Measurements from ENCODE around the gene GLRA1. TPM values are rescaled to one million over a fixed set of nuclear protein-coding genes. Genes with fewer than 3 reads are reported as not detected.

GLRA1 gene
- total and polyA plus RNA-seq, 2 experiments from 2014 or later: not detected

DNA sequence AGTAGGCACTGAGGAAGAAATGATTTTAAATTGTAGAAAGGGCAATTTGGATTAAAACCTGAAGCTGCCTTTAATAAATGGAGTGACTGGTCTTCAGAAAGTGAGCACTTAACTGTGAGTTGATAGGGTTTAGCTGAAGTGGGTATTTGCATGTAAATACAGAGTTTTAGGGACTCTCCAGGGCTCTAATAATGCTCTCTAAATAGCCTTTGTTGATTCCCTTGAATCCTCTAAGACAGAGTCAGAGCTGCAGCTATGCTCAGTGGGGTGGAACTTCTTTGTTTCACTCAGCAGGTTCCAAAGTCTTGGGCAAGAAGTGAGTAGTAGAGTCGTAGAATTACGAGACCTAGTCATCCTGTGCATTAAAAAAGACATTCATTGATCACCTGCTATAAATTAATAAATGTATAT is 21.4 kb downstream of the GLRA1 start:
- in situ Hi-C loops (cut with MboI): no loop called here
- H3K27ac ChIP-seq: no peak overlapping the region
- 15 to 17% methylated on average over 2 of the region's 2 CpGs for WGBS, 2 experiments (ENCODE audit: low coverage in 1 of 2, low lambda C conversion rate in 2 of 2, missing lambda C conversion rate in 2 of 2)

DNA sequence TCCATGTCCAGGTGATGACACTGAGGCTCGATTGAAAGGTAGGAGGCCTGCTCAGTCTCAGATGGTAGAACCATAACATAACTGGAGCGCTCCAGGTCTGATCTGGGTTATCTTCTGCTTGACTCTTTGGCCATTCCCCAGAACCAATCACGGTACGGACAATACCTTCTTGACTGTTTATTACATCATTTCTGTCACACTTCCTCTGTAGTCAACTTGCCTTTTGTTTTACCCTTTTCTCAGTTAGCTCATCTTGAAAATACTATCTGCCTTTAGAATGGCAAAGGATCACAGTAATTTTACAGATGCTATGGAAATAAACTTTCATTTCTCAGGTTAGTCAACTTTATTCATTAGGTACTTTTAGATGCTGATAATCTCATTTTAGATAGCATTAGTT is 22.4 kb downstream of the GLRA1 start:
- no peak overlapping the region for H3K4me3 ChIP-seq
- H3K9me3 ChIP-seq (ENCODE audit: low read depth): no peaks in the 10 kb centered on the region
- H3K4me2 ChIP-seq (ENCODE audit: unreplicated experiment): no peak overlapping the region
- H4K20me1 ChIP-seq (ENCODE audit: insufficient read depth): no peaks in the 10 kb centered on the region
- H3K79me2 ChIP-seq (ENCODE audit: insufficient read depth): no peaks in the 10 kb centered on the region
- 54 to 55% methylated on average over 4 of the region's 4 CpGs for WGBS, 2 experiments (ENCODE audit: low coverage in 1 of 2, low lambda C conversion rate in 2 of 2, missing lambda C conversion rate in 2 of 2)
- no peaks in the 10 kb centered on the region for H3F3A ChIP-seq (ENCODE audit: insufficient read depth)
- no peak overlapping the region for H3K9ac ChIP-seq
- H3K27me3 ChIP-seq (replicated peaks; ENCODE audit: insufficient read depth): no peaks in the 10 kb centered on the region
- TF ChIP-seq EZH2 (IDR thresholded peaks at IDR 0.05; ENCODE audit: insufficient read depth, poor library complexity, severe bottlenecking) (no peak), EZH2phosphoT487 (IDR thresholded peaks at IDR 0.05; ENCODE audit: insufficient read depth, low read depth) (no peak)
- in situ Hi-C loops (cut with MboI): no loop called here
- no peaks in the 10 kb centered on the region for H3K4me1 ChIP-seq (ENCODE audit: insufficient read depth)
- H3K27ac ChIP-seq: no peak overlapping the region
- no peaks in the 10 kb centered on the region for H3K36me3 ChIP-seq (ENCODE audit: low read depth)
- no peak overlapping the region for H2AFZ ChIP-seq
- H3K9me2 ChIP-seq (ENCODE audit: insufficient read depth): no peaks in the 10 kb centered on the region
- DNase-seq: no peak

More for the DNA sequence above, 21.4 kb downstream of the GLRA1 start:
- H3F3A ChIP-seq (ENCODE audit: insufficient read depth): no peaks in the 10 kb centered on the region
- H3K9me2 ChIP-seq (ENCODE audit: insufficient read depth): no peaks in the 10 kb centered on the region
- no peak overlapping the region for H3K4me3 ChIP-seq
- no peak for DNase-seq
- H3K36me3 ChIP-seq (ENCODE audit: low read depth): no peaks in the 10 kb centered on the region
- H3K9ac ChIP-seq: no peak overlapping the region
- no peaks in the 10 kb centered on the region for H3K4me1 ChIP-seq (ENCODE audit: insufficient read depth)
- no peaks in the 10 kb centered on the region for H4K20me1 ChIP-seq (ENCODE audit: insufficient read depth)
- no peak overlapping the region for H2AFZ ChIP-seq
- H3K79me2 ChIP-seq (ENCODE audit: insufficient read depth): no peaks in the 10 kb centered on the region
- no peaks in the 10 kb centered on the region for H3K9me3 ChIP-seq (ENCODE audit: low read depth)
- no peak overlapping the region for H3K4me2 ChIP-seq (ENCODE audit: unreplicated experiment)
- no peak for TF ChIP-seq EZH2phosphoT487 (IDR thresholded peaks at IDR 0.05; ENCODE audit: insufficient read depth, low read depth)
- no peaks in the 10 kb centered on the region for H3K27me3 ChIP-seq (replicated peaks; ENCODE audit: insufficient read depth)

DNA sequence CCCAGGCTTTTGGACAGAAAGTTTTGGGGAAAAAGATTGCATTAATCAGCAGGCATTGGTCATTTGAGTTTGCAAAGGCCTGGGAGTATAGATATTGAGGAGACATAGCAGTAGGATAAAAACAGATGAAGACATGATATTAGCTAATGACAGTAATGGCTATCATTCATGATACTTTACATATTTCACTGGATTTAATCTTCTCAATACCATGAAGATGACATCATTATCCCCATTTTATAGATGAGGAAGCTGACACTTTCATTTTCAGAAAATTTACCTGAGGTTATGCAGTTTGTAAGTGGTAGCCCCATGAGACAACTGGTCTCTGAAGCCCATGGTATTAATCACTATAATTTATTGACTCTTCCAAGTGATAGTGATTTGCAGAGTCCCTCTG is 23.0 kb downstream of the GLRA1 start:
- in situ Hi-C loops (cut with MboI): no loop called here
- no peak for DNase-seq
- Histone ChIP-seq H3K9me2 (ENCODE audit: insufficient read depth) (no peaks in the 10 kb centered on the region), H3K27ac (no peak overlapping the region), H3F3A (ENCODE audit: insufficient read depth) (no peaks in the 10 kb centered on the region), H3K79me2 (ENCODE audit: insufficient read depth) (no peaks in the 10 kb centered on the region), H3K27me3 (replicated peaks; ENCODE audit: insufficient read depth) (no peaks in the 10 kb centered on the region), H3K36me3 (ENCODE audit: low read depth) (no peaks in the 10 kb centered on the region), H3K4me2 (ENCODE audit: unreplicated experiment) (no peak overlapping the region), H3K4me1 (ENCODE audit: insufficient read depth) (peaks cover under 1% of the 10 kb centered on the region; the same call in 1 of the 2 replicates), H3K4me3 (no peak overlapping the region), H4K20me1 (ENCODE audit: insufficient read depth) (no peaks in the 10 kb centered on the region), H3K9me3 (ENCODE audit: low read depth) (no peaks in the 10 kb centered on the region), H3K9ac (no peak overlapping the region), H2AFZ (no peak overlapping the region)
- TF ChIP-seq EZH2phosphoT487 (IDR thresholded peaks at IDR 0.05; ENCODE audit: insufficient read depth, low read depth): no peak
- TF ChIP-seq EZH2 (IDR thresholded peaks at IDR 0.05; ENCODE audit: insufficient read depth, poor library complexity, severe bottlenecking): no peak

DNA sequence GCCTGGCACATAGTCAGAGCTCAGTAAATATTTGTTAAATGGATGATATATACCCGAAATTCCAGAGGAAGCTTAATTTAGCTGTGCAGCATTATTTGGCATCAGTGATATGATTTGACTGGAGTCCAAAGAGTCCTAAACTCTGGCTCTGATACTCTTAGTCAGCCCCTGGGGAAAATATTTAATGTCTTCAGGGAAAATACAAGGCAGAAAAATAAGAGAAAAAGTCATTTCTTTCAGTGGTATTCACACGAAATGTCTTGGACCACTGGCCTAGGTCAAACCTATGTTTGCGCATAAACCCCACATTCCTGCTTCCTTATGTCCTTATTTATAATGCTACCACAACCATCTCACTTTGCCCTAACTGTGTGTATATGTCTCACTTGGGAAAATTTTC is 23.8 kb downstream of the GLRA1 start:
- in situ Hi-C loops (cut with MboI): no loop called here

DNA sequence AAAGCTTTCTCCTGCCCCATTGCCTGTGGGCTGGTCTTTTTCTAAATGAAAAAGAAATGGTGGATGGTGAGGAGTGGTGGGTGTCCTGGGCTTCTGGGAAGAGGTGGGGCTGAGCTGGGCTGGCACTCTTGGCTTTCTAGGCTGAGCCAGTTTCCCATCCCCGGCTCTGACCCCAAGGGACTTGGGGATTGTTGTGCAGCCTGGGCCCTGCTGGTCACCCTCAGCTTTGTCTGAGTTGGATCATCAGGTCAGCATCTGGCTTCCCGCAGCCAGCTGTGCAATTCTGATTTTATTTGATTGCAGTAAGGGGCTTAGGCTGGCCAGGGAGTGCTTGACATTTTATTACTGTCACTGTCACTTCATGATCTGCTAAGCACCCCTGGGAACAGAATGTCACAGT is 25.3 kb downstream of the GLRA1 start:
- Histone ChIP-seq H3K27me3 (replicated peaks; ENCODE audit: insufficient read depth) (no peaks in the 10 kb centered on the region), H3K36me3 (ENCODE audit: low read depth) (no peaks in the 10 kb centered on the region), H3K27ac (no peak overlapping the region), H3K4me3 (no peak overlapping the region), H3K9me3 (ENCODE audit: low read depth) (no peaks in the 10 kb centered on the region), H3K4me2 (ENCODE audit: unreplicated experiment) (no peak overlapping the region), H3K9me2 (ENCODE audit: insufficient read depth) (no peaks in the 10 kb centered on the region), H3K9ac (no peak overlapping the region), H3F3A (ENCODE audit: insufficient read depth) (peaks cover 6% of the 10 kb centered on the region; the same call in 1 of the 2 replicates), H3K79me2 (ENCODE audit: insufficient read depth) (no peaks in the 10 kb centered on the region), H3K4me1 (ENCODE audit: insufficient read depth) (peaks cover 10% of the 10 kb centered on the region), H2AFZ (no peak overlapping the region), H4K20me1 (ENCODE audit: insufficient read depth) (no peaks in the 10 kb centered on the region)
- no peak for DNase-seq
- in situ Hi-C loops (cut with MboI): no loop called here
- WGBS, 2 experiments (ENCODE audit: low coverage in 1 of 2, low lambda C conversion rate in 2 of 2, missing lambda C conversion rate in 2 of 2): 23 to 29% methylated on average over 2 of the region's 2 CpGs
- no peak for TF ChIP-seq EZH2 (IDR thresholded peaks at IDR 0.05; ENCODE audit: insufficient read depth, poor library complexity, severe bottlenecking)
- no peak for TF ChIP-seq EZH2phosphoT487 (IDR thresholded peaks at IDR 0.05; ENCODE audit: insufficient read depth, low read depth)

More for the DNA sequence above, 23.8 kb downstream of the GLRA1 start:
- H3K79me2 ChIP-seq (ENCODE audit: insufficient read depth): no peaks in the 10 kb centered on the region
- peaks cover 5% of the 10 kb centered on the region; the same call in 1 of the 2 replicates for H3F3A ChIP-seq (ENCODE audit: insufficient read depth)
- DNase-seq: no peak
- H3K9me3 ChIP-seq (ENCODE audit: low read depth): no peaks in the 10 kb centered on the region
- WGBS, 2 experiments (ENCODE audit: low coverage in 1 of 2, low lambda C conversion rate in 2 of 2, missing lambda C conversion rate in 2 of 2): 38 to 43% methylated on average over 3 of the region's 3 CpGs
- H3K36me3 ChIP-seq (ENCODE audit: low read depth): no peaks in the 10 kb centered on the region
- H3K27ac ChIP-seq: no peak overlapping the region
- no peak overlapping the region for H3K9ac ChIP-seq
- no peak overlapping the region for H3K4me3 ChIP-seq
- H4K20me1 ChIP-seq (ENCODE audit: insufficient read depth): no peaks in the 10 kb centered on the region
- no peaks in the 10 kb centered on the region for H3K9me2 ChIP-seq (ENCODE audit: insufficient read depth)
- H2AFZ ChIP-seq: no peak overlapping the region
- peaks cover 7% of the 10 kb centered on the region for H3K4me1 ChIP-seq (ENCODE audit: insufficient read depth)
- TF ChIP-seq EZH2phosphoT487 (IDR thresholded peaks at IDR 0.05; ENCODE audit: insufficient read depth, low read depth) (no peak), EZH2 (IDR thresholded peaks at IDR 0.05; ENCODE audit: insufficient read depth, poor library complexity, severe bottlenecking) (no peak)
- no peak overlapping the region for H3K4me2 ChIP-seq (ENCODE audit: unreplicated experiment)
- no peaks in the 10 kb centered on the region for H3K27me3 ChIP-seq (replicated peaks; ENCODE audit: insufficient read depth)

Measured in GM23248 (cell line).